PC-9 (cell line): ENCODE measurements around the gene RIMS3.

Experiments
- CTCF ChIP-seq: fragments of 200-600 bp; sonication (generic); conservative IDR thresholded peaks from 2 replicates; pipeline ENCODE4 v1.6.1; 2017; ENCODE audit warnings: mixed run types, antibody characterized with exemption, mild to moderate bottlenecking, moderate library complexity
- EZH2 ChIP-seq: fragments of 200-600 bp; sonication (generic); IDR thresholded peaks from 2 replicates; pipeline ENCODE4 v1.8.0; 2017; ENCODE audit warnings: antibody characterized with exemption, low read depth

GRCh38 chr1:40651138-40651857, 14.2 kb downstream of the RIMS3 start:
- no peak for TF ChIP-seq EZH2
- no peak for TF ChIP-seq CTCF
